IPS-20b (cell line): ENCODE results near the gene AKNAD1.
A peak's percentile ranks its signal among the peaks of the same experiment; 100 is the strongest.

Experiments
- H3K27ac ChIP-seq: one replicate; pipeline ENCODE4 v1.5.1; 2013; ENCODE audit warnings: low read length
- H3K27me3 ChIP-seq: 2 replicates; pipeline ENCODE4 v1.6.1; 2013; ENCODE audit warnings: mild to moderate bottlenecking, low read length, inconsistent platforms; ENCODE audit not compliant: insufficient read depth
- H3K36me3 ChIP-seq: 2 replicates; pipeline ENCODE4 v1.6.1; 2013; ENCODE audit warnings: low read depth, mild to moderate bottlenecking, inconsistent platforms, low read length, moderate library complexity; ENCODE audit not compliant: insufficient read depth
- H3K4me1 ChIP-seq: 2 replicates; pipeline ENCODE4 v1.6.1; 2013; ENCODE audit warnings: mild to moderate bottlenecking, control low read depth, inconsistent platforms, low read length, moderate library complexity; ENCODE audit not compliant: insufficient read depth
- H3K4me3 ChIP-seq: 2 replicates; pipeline ENCODE4 v1.5.1; 2013; ENCODE audit warnings: mild to moderate bottlenecking, low read length, inconsistent platforms
- H3K9ac ChIP-seq: 2 replicates; pipeline ENCODE4 v1.6.1; 2013; ENCODE audit warnings: low read depth, mild to moderate bottlenecking, inconsistent platforms, low read length, moderate library complexity
- H3K9me3 ChIP-seq: 2 replicates; pipeline ENCODE4 v1.6.1; 2013; ENCODE audit warnings: mild to moderate bottlenecking, low read depth, low read length, inconsistent platforms; ENCODE audit not compliant: insufficient read depth

Gene AKNAD1

GRCh38 chr1:108823632-108824031 is 33.3 kb downstream of the AKNAD1 start:
- Histone ChIP-seq H3K4me1 (peaks cover 4% of the 10 kb centered on the region; the same call in 1 of the 2 replicates), H3K4me3 (no peak overlapping the region), H3K27me3 (no peaks in the 10 kb centered on the region), H3K27ac (no peak overlapping the region), H3K9me3 (no peaks in the 10 kb centered on the region), H3K9ac (no peak overlapping the region), H3K36me3 (no peaks in the 10 kb centered on the region)

- no peak overlapping the region for H3K27ac ChIP-seq
- H3K4me1 ChIP-seq = peaks cover 21% of the 10 kb centered on the region; the same call in 1 of the 2 replicates
- no peaks in the 10 kb centered on the region for H3K27me3 ChIP-seq
- H3K4me3 ChIP-seq = no peak overlapping the region
- H3K36me3 ChIP-seq = no peaks in the 10 kb centered on the region
- no peaks in the 10 kb centered on the region for H3K9me3 ChIP-seq
- H3K9ac ChIP-seq = no peak overlapping the region
Observed at GRCh38 chr1:108819878-108820277, 37.0 kb downstream of the AKNAD1 start.

- Histone ChIP-seq H3K9me3 (no peaks in the 10 kb centered on the region), H3K36me3 (no peaks in the 10 kb centered on the region), H3K27ac (no peak overlapping the region), H3K9ac (no peak overlapping the region), H3K4me3 (no peak overlapping the region), H3K4me1 (peaks cover 23% of the 10 kb centered on the region; the same call in 1 of the 2 replicates), H3K27me3 (no peaks in the 10 kb centered on the region)
Observed at GRCh38 chr1:108817811-108818210, 39.1 kb downstream of the AKNAD1 start.

- Histone ChIP-seq H3K27me3 (no peaks in the 10 kb centered on the region), H3K27ac (no peak overlapping the region), H3K4me1 (peaks cover 23% of the 10 kb centered on the region; the same call in 1 of the 2 replicates), H3K36me3 (no peaks in the 10 kb centered on the region), H3K9me3 (no peaks in the 10 kb centered on the region), H3K4me3 (no peak overlapping the region), H3K9ac (peak overlapping the region; percentile 55)
Observed at GRCh38 chr1:108817016-108817415, 39.9 kb downstream of the AKNAD1 start.

- no peaks in the 10 kb centered on the region for H3K36me3 ChIP-seq
- peaks cover 23% of the 10 kb centered on the region; the same call in 1 of the 2 replicates for H3K4me1 ChIP-seq
- H3K4me3 ChIP-seq = peak overlapping the region; percentile 23; the same call in 1 of the 2 replicates
- no peaks in the 10 kb centered on the region for H3K9me3 ChIP-seq
- H3K9ac ChIP-seq = peak overlapping the region; percentile 55
- H3K27ac ChIP-seq = peak overlapping the region; percentile 56
- no peaks in the 10 kb centered on the region for H3K27me3 ChIP-seq
Observed at GRCh38 chr1:108816049-108816893, 40.6 kb downstream of the AKNAD1 start.

GRCh38 chr1:108815566-108815965 is 41.3 kb downstream of the AKNAD1 start:
- H3K27me3 ChIP-seq = no peaks in the 10 kb centered on the region
- no peaks in the 10 kb centered on the region for H3K9me3 ChIP-seq
- no peaks in the 10 kb centered on the region for H3K36me3 ChIP-seq
- H3K27ac ChIP-seq = no peak overlapping the region
- no peak overlapping the region for H3K4me3 ChIP-seq
- no peak overlapping the region for H3K9ac ChIP-seq
- H3K4me1 ChIP-seq = peaks cover 23% of the 10 kb centered on the region; the same call in 1 of the 2 replicates

- Histone ChIP-seq H3K27me3 (no peaks in the 10 kb centered on the region), H3K27ac (no peak overlapping the region), H3K36me3 (0 out of 2 replicates have a peak, but pooled peaks cover 2% of the 10 kb centered on the region), H3K9me3 (no peaks in the 10 kb centered on the region), H3K9ac (no peak overlapping the region), H3K4me1 (peaks cover 23% of the 10 kb centered on the region; the same call in 1 of the 2 replicates), H3K4me3 (no peak overlapping the region)
Observed at GRCh38 chr1:108814343-108815125, 42.4 kb downstream of the AKNAD1 start.

- H3K36me3 ChIP-seq = peaks cover 11% of the 10 kb centered on the region; the same call in 1 of the 2 replicates
- H3K9ac ChIP-seq = no peak overlapping the region
- no peak overlapping the region for H3K4me3 ChIP-seq
- H3K9me3 ChIP-seq = no peaks in the 10 kb centered on the region
- no peak overlapping the region for H3K27ac ChIP-seq
- H3K4me1 ChIP-seq = peaks cover 23% of the 10 kb centered on the region; the same call in 1 of the 2 replicates
- no peaks in the 10 kb centered on the region for H3K27me3 ChIP-seq
Observed at GRCh38 chr1:108813326-108813725, 43.6 kb downstream of the AKNAD1 start.

GRCh38 chr1:108811611-108812010 is 45.3 kb downstream of the AKNAD1 start:
- H3K27ac ChIP-seq = no peak overlapping the region
- no peaks in the 10 kb centered on the region for H3K9me3 ChIP-seq
- no peak overlapping the region for H3K4me3 ChIP-seq
- no peaks in the 10 kb centered on the region for H3K27me3 ChIP-seq
- peaks cover 17% of the 10 kb centered on the region; the same call in 1 of the 2 replicates for H3K4me1 ChIP-seq
- no peak overlapping the region for H3K9ac ChIP-seq
- H3K36me3 ChIP-seq = peaks cover 26% of the 10 kb centered on the region

GRCh38 chr1:108808438-108808837 is 48.5 kb downstream of the AKNAD1 start:
- Histone ChIP-seq H3K9ac (no peak overlapping the region), H3K27ac (no peak overlapping the region), H3K9me3 (no peaks in the 10 kb centered on the region), H3K4me1 (no peaks in the 10 kb centered on the region), H3K4me3 (no peak overlapping the region), H3K27me3 (no peaks in the 10 kb centered on the region), H3K36me3 (peaks cover 26% of the 10 kb centered on the region)

- Histone ChIP-seq H3K27ac (no peak overlapping the region), H3K4me3 (no peak overlapping the region), H3K9me3 (no peaks in the 10 kb centered on the region), H3K36me3 (peaks cover 55% of the 10 kb centered on the region), H3K9ac (no peak overlapping the region), H3K4me1 (no peaks in the 10 kb centered on the region), H3K27me3 (no peaks in the 10 kb centered on the region)
Observed at GRCh38 chr1:108803548-108803947, 53.3 kb downstream of the AKNAD1 start.
